GM12878 (cell line): ENCODE results near the gene ATP13A4. TPM values are rescaled to one million over a fixed set of nuclear protein-coding genes. Genes with fewer than 3 reads are reported as not detected.

ENCODE experiments used
- ATAC-seq: fragments of 200-7000 bp; cut with Tn5 transposase; 3 replicates; pipeline ENCODE4 v1.9.1; 2020; ENCODE audit warnings: mild to moderate bottlenecking, moderate library complexity
- BruUV-seq: library from RNA; stranded (reverse); fragments of 400-500 nt; replicated peaks from 2 replicates; lab custom pipeline; 2021; lab: Mats Ljungman, UMichigan
- CTCF ChIA-PET: fragments of 300-600 bp; sonication (Branson Sonifier 250); formaldehyde crosslinking; extraction: SDS; loops from one replicate; lab custom pipeline; 2021; ENCODE audit warnings: inconsistent platforms; lab: Yijun Ruan, JAX
- POLR2A ChIA-PET: fragments of 350-600 bp; formaldehyde crosslinking; extraction: SDS; loops from one replicate; lab custom pipeline; 2021; ENCODE audit warnings: inconsistent platforms; lab: Charles Lee
- RAD21 ChIA-PET: fragments of 300-600 bp; sonication (Branson Sonifier 250); formaldehyde crosslinking; loops from one replicate; lab custom pipeline; 2023; ENCODE audit warnings: antibody characterized with exemption; ENCODE audit not compliant: unreplicated experiment; lab: Charles Lee
- SMC1A ChIA-PET: fragments of 300-600 bp; sonication (Branson Sonifier 250); formaldehyde crosslinking; loops from one replicate; lab custom pipeline; 2023; ENCODE audit not compliant: unreplicated experiment, uncharacterized antibody; lab: Charles Lee
- DNase-seq: peaks from one replicate; pipeline ENCODE4 v3.0.0-alpha.2; 2011; ENCODE audit warnings: low read depth, low spot score
- FAIRE-seq: peaks from 3 replicates; lab custom pipeline; 2011; peaks lifted over from hg19 to GRCh38; lab: Jason Lieb, UNC
- H2AFZ ChIP-seq: 2 replicates; pipeline ENCODE4 v1.6.0; 2011; ENCODE audit warnings: low read depth, low read length, control low read depth; ENCODE audit not compliant: control insufficient read depth
- H3K27ac ChIP-seq: 2 replicates; pipeline ENCODE4 v1.5.1; 2011; ENCODE audit warnings: control low read depth; ENCODE audit not compliant: control insufficient read depth, insufficient read depth
- H3K27me3 ChIP-seq, 2 experiments: replicated peaks in 1 of 2; 2 replicates each; pipeline versions ENCODE4 v1.6.0 to v1.6.1; 2011; ENCODE audit warnings: low read length in 1 of 2; ENCODE audit not compliant: control insufficient read depth in 2 of 2, insufficient read depth in 2 of 2
- H3K36me3 ChIP-seq, 2 experiments: 2 replicates each; pipeline ENCODE4 v1.5.1; 2011; ENCODE audit warnings: low read length in 1 of 2; ENCODE audit not compliant: control insufficient read depth in 2 of 2, insufficient read depth in 2 of 2
- H3K4me1 ChIP-seq: 2 replicates; pipeline ENCODE4 v1.6.1; 2011; ENCODE audit warnings: mild to moderate bottlenecking, low read length, moderate library complexity, mixed read lengths; ENCODE audit not compliant: control insufficient read depth, insufficient read depth
- H3K4me2 ChIP-seq: 2 replicates; pipeline ENCODE4 v1.6.0; 2011; ENCODE audit warnings: control low read depth; ENCODE audit not compliant: control insufficient read depth, insufficient read depth
- H3K4me3 ChIP-seq: fragments of 200-600 bp; sonication (generic); 2 replicates; pipeline ENCODE4 v1.5.1; 2016
- H3K79me2 ChIP-seq: 2 replicates; pipeline ENCODE4 v1.6.0; 2011; ENCODE audit warnings: low read length; ENCODE audit not compliant: control insufficient read depth, insufficient read depth
- H3K9ac ChIP-seq: 2 replicates; pipeline ENCODE4 v1.8.0; 2011; ENCODE audit warnings: low read length, control low read depth, mixed read lengths; ENCODE audit not compliant: control insufficient read depth, insufficient read depth
- H3K9me3 ChIP-seq: replicated peaks from 3 replicates; pipeline ENCODE4 v1.5.1; 2011; ENCODE audit warnings: mild to moderate bottlenecking, low read length; ENCODE audit not compliant: control insufficient read depth, insufficient read depth
- H4K20me1 ChIP-seq: 2 replicates; pipeline ENCODE4 v1.6.0; 2011; ENCODE audit not compliant: control insufficient read depth, insufficient read depth
- CBX3 ChIP-seq: fragments of 200-600 bp; sonication (generic); IDR thresholded peaks from 2 replicates; pipeline ENCODE4 v1.6.1; 2016; ENCODE audit warnings: low read depth, borderline replicate concordance
- CREB1 ChIP-seq: IDR thresholded peaks from 2 replicates; pipeline ENCODE4 v1.6.1; 2012; ENCODE audit warnings: low read depth, mild to moderate bottlenecking, inconsistent platforms
- HCFC1 ChIP-seq: fragments of 150-350 bp; IDR thresholded peaks from 2 replicates; pipeline ENCODE4 v1.6.1; 2014; ENCODE audit warnings: low read length
- HDGF ChIP-seq: fragments of 450-650 bp; IDR thresholded peaks from 2 replicates; pipeline ENCODE4 v1.6.1; 2016; ENCODE audit warnings: antibody characterized with exemption
- KAT2A ChIP-seq: conservative IDR thresholded peaks from 2 replicates; pipeline ENCODE4 v1.6.1; 2011; ENCODE audit warnings: low read depth, low read length; ENCODE audit not compliant: control insufficient read depth
- MEF2B ChIP-seq: fragments of 450-650 bp; IDR thresholded peaks from 2 replicates; pipeline ENCODE4 v1.6.1; 2018; ENCODE audit warnings: mild to moderate bottlenecking, moderate library complexity; ENCODE audit not compliant: partially characterized antibody, poor library complexity, severe bottlenecking
- MXI1 ChIP-seq: fragments of 150-350 bp; IDR thresholded peaks from 2 replicates; pipeline ENCODE4 v1.6.1; 2011; ENCODE audit warnings: low read depth, mild to moderate bottlenecking, inconsistent platforms, low read length, improper control_type of control experiment
- RBBP5 ChIP-seq: fragments of 200-600 bp; sonication (generic); conservative IDR thresholded peaks from 2 replicates; pipeline ENCODE4 v1.6.1; 2016
- SIX5 ChIP-seq: IDR thresholded peaks from 2 replicates; pipeline ENCODE4 v1.6.1; 2011; ENCODE audit warnings: mild to moderate bottlenecking, low read depth, low read length, moderate library complexity; ENCODE audit not compliant: severe bottlenecking
- ZNF217 ChIP-seq: fragments of 450-650 bp; IDR thresholded peaks from 2 replicates; pipeline ENCODE4 v1.6.1; 2017; ENCODE audit warnings: antibody characterized with exemption, mild to moderate bottlenecking
- WGBS: methylation state at CpG from one replicate; pipeline ENCODE4 v1.1.6; 2016; ENCODE audit warnings: low lambda C conversion rate; ENCODE audit not compliant: insufficient replicate concordance, insufficient coverage; ENCODE audit errors: missing lambda C conversion rate; 5-methylcytosine and 5-hydroxymethylcytosine counted together
- in situ Hi-C: fragments of 300-500 bp; cut with MboI; formaldehyde crosslinking; loops from 9 replicates; pipeline ENCODE4 v1.14.3; 2018; ENCODE audit warnings: mixed read lengths
- intact Hi-C: fragments of 100-400 bp; cut with micrococcal nuclease; formaldehyde crosslinking; loops from one replicate; pipeline ENCODE4 v1.14.2; 2022; ENCODE audit not compliant: unreplicated experiment
- polyA plus RNA-seq, 11 experiments: library from polyadenylated mRNA; depleted of rRNA in 4 of 11; unstranded in 6 of 11; stranded (reverse) in 5 of 11; fragments of >200 nt; fragmentation: Nextera tagmentation in 4 of 11; fragmentation: Illumina TruSeq in 1 of 11; extraction: Ambion mirVana in 4 of 11; extraction: Trizol in 1 of 11; gene quantifications; 1 replicate in 1 of 11; 2 replicates in 10 of 11; pipeline versions ENCODE4 v1.2.1 to v1.2.3, GENCODE V29; 2011 to 2016; ENCODE audit warnings: inconsistent platforms in 2 of 11, missing spikeins in 2 of 11, low read depth in 1 of 11
- total RNA-seq, 4 experiments: library from RNA; depleted of rRNA in 3 of 4; stranded (reverse); fragments of >200 nt in 3 of 4; fragmentation: Illumina TruSeq in 1 of 4; extraction: Trizol in 1 of 4; gene quantifications; 2 replicates each; pipeline versions ENCODE4 v1.2.1 to v1.2.3, GENCODE V29; 2013 to 2021
- TF ChIP-seq, protein P1 (sequence below): fragments of 450-650 bp; IDR thresholded peaks from 2 replicates; pipeline ENCODE4 v1.6.1; 2017; ENCODE audit warnings: low read depth, mild to moderate bottlenecking, moderate library complexity

The ATP13A4 gene
- total and polyA plus RNA-seq, 10 of the 15 experiments (the other 5 are each of a cell fraction or from before 2014, with no cell fraction given), result 0.29 to 1.7 (median 1.0) TPM; not detected in 1

DNA sequence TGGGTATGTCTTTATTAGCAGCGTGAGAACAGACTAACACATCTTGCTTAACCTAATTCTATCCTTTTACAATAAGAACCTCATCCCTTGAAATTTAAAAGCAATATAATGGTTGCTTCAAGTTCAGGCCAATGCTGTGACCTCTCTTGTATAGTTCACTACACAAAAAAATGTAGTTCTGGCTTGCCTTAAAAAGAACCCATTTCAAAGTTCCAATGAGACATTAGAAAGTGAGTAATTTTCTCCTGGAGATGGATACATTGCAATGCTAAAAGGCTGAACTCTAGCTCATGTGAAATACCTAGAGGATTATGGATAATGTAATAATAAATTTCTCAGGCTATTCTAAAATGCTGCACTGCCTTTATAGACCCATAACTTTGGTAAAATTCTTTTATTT is 47.8 kb downstream of the ATP13A4 start (continued):
- TF ChIP-seq HCFC1 (no peak), MXI1 (no peak), CBX3 (no peak), MEF2B (no peak), CREB1 (no peak), HDGF (no peak)

GRCh38 chr3:193502871-193503270 is 51.8 kb downstream of the ATP13A4 start:
- no peak for DNase-seq
- Histone ChIP-seq H3K4me2 (no peak overlapping the region), H3K27me3 (no peaks in the 10 kb centered on the region; a peak in 1 of 4 replicates), H3K4me1 (no peaks in the 10 kb centered on the region), H3K79me2 (no peaks in the 10 kb centered on the region), H4K20me1 (no peaks in the 10 kb centered on the region), H3K4me3 (no peak overlapping the region), H2AFZ (no peak overlapping the region), H3K9ac (no peak overlapping the region), H3K27ac (no peak overlapping the region), H3K9me3 (no peaks in the 10 kb centered on the region), H3K36me3 (no peaks in the 10 kb centered on the region)
- SMC1A ChIA-PET, result interaction anchor here (1.0 to 1.3 kb wide), 2 partner anchors 12 to 137 kb away, joined by 3 read pairs; no protein-coding TSS in a partner anchor
- WGBS, result 10% methylated on average over 4 of the region's 4 CpGs
- POLR2A ChIA-PET, result no interaction called here
- BruUV-seq, result no TSS peak
- CTCF ChIA-PET, result no interaction called here
- RAD21 ChIA-PET, result no interaction called here
- in situ Hi-C loops (no loop called here), intact Hi-C loops (no loop called here)
- FAIRE-seq, result no peak
- no peak for ATAC-seq
- TF ChIP-seq ZNF217, result no peak
- no peak for TF ChIP-seq RBBP5
- TF ChIP-seq SIX5, result no peak
- TF ChIP-seq KAT2A, result no peak
- TF ChIP-seq, protein P1, sequence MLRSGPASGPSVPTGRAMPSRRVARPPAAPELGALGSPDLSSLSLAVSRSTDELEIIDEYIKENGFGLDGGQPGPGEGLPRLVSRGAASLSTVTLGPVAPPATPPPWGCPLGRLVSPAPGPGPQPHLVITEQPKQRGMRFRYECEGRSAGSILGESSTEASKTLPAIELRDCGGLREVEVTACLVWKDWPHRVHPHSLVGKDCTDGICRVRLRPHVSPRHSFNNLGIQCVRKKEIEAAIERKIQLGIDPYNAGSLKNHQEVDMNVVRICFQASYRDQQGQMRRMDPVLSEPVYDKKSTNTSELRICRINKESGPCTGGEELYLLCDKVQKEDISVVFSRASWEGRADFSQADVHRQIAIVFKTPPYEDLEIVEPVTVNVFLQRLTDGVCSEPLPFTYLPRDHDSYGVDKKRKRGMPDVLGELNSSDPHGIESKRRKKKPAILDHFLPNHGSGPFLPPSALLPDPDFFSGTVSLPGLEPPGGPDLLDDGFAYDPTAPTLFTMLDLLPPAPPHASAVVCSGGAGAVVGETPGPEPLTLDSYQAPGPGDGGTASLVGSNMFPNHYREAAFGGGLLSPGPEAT, result no peak
